Brain microvascular endothelial cell (primary cell): ENCODE data around the gene RANBP10.

ENCODE experiments used
- DNase-seq: peaks from one replicate; pipeline ENCODE4 v3.0.0-alpha.2; 2020
- H3K27ac ChIP-seq: fragments of 250-450 bp; sonication (Bioruptor Pico); 2 replicates; pipeline ENCODE4 v1.5.1; 2020; ENCODE audit warnings: mild to moderate bottlenecking, moderate library complexity
- H3K27me3 ChIP-seq: fragments of 250-450 bp; sonication (Bioruptor Pico); replicated peaks from 2 replicates; pipeline ENCODE4 v1.5.1; 2020; ENCODE audit warnings: mild to moderate bottlenecking
- H3K36me3 ChIP-seq: fragments of 250-450 bp; sonication (Bioruptor Pico); replicated peaks from 2 replicates; pipeline ENCODE4 v1.5.1; 2020; ENCODE audit warnings: mild to moderate bottlenecking
- H3K4me3 ChIP-seq: 2 replicates; pipeline ENCODE4 v1.5.1; 2011; ENCODE audit warnings: low read depth, mild to moderate bottlenecking, control low read depth, low read length, moderate library complexity
- CTCF ChIP-seq: IDR thresholded peaks from 2 replicates; pipeline ENCODE4 v1.5.1; 2011; ENCODE audit warnings: low read depth, mild to moderate bottlenecking, moderate library complexity, low read length, control low read depth, inconsistent platforms; ENCODE audit errors: missing control alignments
- in situ Hi-C: cut with HindIII; loops from 2 replicates; pipeline ENCODE4 v1.10.0; 2017; ENCODE audit warnings: low sequenced_read_pairs, low pct_ligation_motif_present

RANBP10 gene

GRCh38 chr16:67734731-67735201 is 71.6 kb downstream of the RANBP10 start:
- no peak for TF ChIP-seq CTCF
- H3K27me3 ChIP-seq, result no peaks in the 10 kb centered on the region
- peaks cover 11% of the 10 kb centered on the region for H3K36me3 ChIP-seq
- DNase-seq, result no peak
- no peak overlapping the region for H3K27ac ChIP-seq
- in situ Hi-C loops, result no loop called here
- H3K4me3 ChIP-seq, result no peak overlapping the region

- H3K36me3 ChIP-seq, result peaks cover 20% of the 10 kb centered on the region
- no peak for TF ChIP-seq CTCF
- in situ Hi-C loops, result no loop called here
Observed at GRCh38 chr16:67733734-67734470, 72.5 kb downstream of the RANBP10 start.

GRCh38 chr16:67731753-67732095 is 74.6 kb downstream of the RANBP10 start:
- Histone ChIP-seq H3K27me3 (no peaks in the 10 kb centered on the region), H3K27ac (no peak overlapping the region), H3K36me3 (peaks cover 32% of the 10 kb centered on the region), H3K4me3 (no peak overlapping the region)
- TF ChIP-seq CTCF, result no peak
- no peak for DNase-seq
- in situ Hi-C loops, result no loop called here

More at GRCh38 chr16:67733734-67734470, 72.5 kb downstream of the RANBP10 start:
- DNase-seq, result no peak
- Histone ChIP-seq H3K27ac (no peak overlapping the region), H3K27me3 (no peaks in the 10 kb centered on the region), H3K4me3 (no peak overlapping the region)

GRCh38 chr16:67731071-67731752 is 75.1 kb downstream of the RANBP10 start:
- H3K4me3 ChIP-seq, result no peak overlapping the region
- H3K36me3 ChIP-seq, result peaks cover 32% of the 10 kb centered on the region
- DNase-seq, result no peak
- no peak overlapping the region for H3K27ac ChIP-seq
- no peak for TF ChIP-seq CTCF
- H3K27me3 ChIP-seq, result no peaks in the 10 kb centered on the region
- in situ Hi-C loops, result no loop called here

GRCh38 chr16:67730326-67730725 is 76.0 kb downstream of the RANBP10 start:
- no peak overlapping the region for H3K27ac ChIP-seq
- peaks cover 33% of the 10 kb centered on the region for H3K36me3 ChIP-seq
- no peak for DNase-seq
- no peaks in the 10 kb centered on the region for H3K27me3 ChIP-seq
- in situ Hi-C loops, result no loop called here
- TF ChIP-seq CTCF, result peak; percentile 7
- H3K4me3 ChIP-seq, result no peak overlapping the region
